AG09319 (cell line): ENCODE measurements around the gene RNF223.

Experiments
- DNase-seq: peaks from one replicate; pipeline ENCODE4 v3.0.0-alpha.2; 2010; ENCODE audit warnings: low read depth; ENCODE audit errors: extremely low read depth
- CTCF ChIP-seq: IDR thresholded peaks from 2 replicates; pipeline ENCODE4 v1.5.1; 2011; ENCODE audit warnings: low read depth, mild to moderate bottlenecking, inconsistent platforms, low read length, moderate library complexity

Gene RNF223

GRCh38 chr1:1052003-1052840, 21.9 kb downstream of the RNF223 start:
- no peak for TF ChIP-seq CTCF
- DNase-seq: no peak

- DNase-seq: no peak
- TF ChIP-seq CTCF: no peak
Observed at GRCh38 chr1:1051127-1051810, 22.8 kb downstream of the RNF223 start.

GRCh38 chr1:1050577-1051052, 23.5 kb downstream of the RNF223 start:
- TF ChIP-seq CTCF: no peak
- DNase-seq: no peak

GRCh38 chr1:1049318-1050165, 24.6 kb downstream of the RNF223 start:
- no peak for DNase-seq
- no peak for TF ChIP-seq CTCF

- DNase-seq: no peak
Observed at GRCh38 chr1:1048765-1049164, 25.3 kb downstream of the RNF223 start.

GRCh38 chr1:1047963-1048362, 26.1 kb downstream of the RNF223 start:
- TF ChIP-seq CTCF: no peak
- no peak for DNase-seq

More at GRCh38 chr1:1048765-1049164, 25.3 kb downstream of the RNF223 start:
- no peak for TF ChIP-seq CTCF
